SK-N-SH (cell line): ENCODE data around the gene KMT5C.

Experiments used
- SIN3A ChIP-seq: IDR thresholded peaks from 2 replicates; pipeline ENCODE4 v1.6.1; 2012; ENCODE audit warnings: low read depth, mild to moderate bottlenecking, low read length, moderate library complexity, borderline replicate concordance
- SMC3 ChIP-seq: IDR thresholded peaks from 2 replicates; pipeline ENCODE4 v1.6.1; 2012; ENCODE audit warnings: low read depth, low read length, improper control_type of control experiment
- TF ChIP-seq, protein P1 (sequence below): fragments of 200-600 bp; sonication (generic); IDR thresholded peaks from 2 replicates; pipeline ENCODE4 v1.6.1; 2017; ENCODE audit warnings: antibody characterized with exemption, mild to moderate bottlenecking, moderate library complexity
- TF ChIP-seq, protein P2 (sequence below): IDR thresholded peaks from 2 replicates; pipeline ENCODE4 v1.4.0; 2012; ENCODE audit warnings: low read depth

DNA sequence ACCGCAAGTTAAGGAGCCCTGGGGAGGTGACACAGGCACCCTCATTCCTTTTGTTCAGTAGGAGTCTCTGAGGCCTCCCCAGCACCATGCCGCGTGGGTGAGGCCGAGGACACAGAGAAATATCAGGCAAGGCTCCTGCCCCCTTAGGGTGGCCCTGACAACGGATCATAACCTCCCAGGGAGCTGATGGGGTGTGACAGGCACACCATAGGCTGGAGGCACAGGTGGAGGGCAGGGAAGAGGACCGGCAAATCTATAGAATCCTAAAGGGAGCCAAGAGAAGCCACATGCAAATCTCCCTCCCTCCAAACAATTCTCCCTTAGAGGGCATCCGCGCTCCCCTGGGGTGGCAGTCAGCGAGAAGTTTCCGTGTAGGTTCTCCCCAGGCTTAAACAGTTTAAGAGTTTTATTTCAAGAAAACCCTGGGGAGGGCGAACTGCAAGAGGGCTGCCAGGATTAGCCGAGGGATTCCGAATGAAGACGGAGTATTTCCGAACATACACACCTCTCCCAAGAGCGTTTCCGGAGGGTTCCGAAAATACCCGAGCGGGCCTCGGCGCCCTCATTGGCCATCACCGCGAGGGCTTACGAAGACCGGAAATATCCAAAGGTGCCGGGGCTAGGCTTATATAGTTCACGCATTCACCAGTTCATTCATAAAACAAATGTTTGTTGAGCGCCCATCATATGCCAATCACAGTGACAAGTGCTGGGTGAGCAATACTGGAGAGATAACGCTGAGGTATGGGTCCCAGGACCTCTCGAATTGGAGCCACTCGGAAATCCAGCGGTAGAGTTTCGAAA lies 45.4 kb downstream of the KMT5C start:
- TF ChIP-seq, protein P1, sequence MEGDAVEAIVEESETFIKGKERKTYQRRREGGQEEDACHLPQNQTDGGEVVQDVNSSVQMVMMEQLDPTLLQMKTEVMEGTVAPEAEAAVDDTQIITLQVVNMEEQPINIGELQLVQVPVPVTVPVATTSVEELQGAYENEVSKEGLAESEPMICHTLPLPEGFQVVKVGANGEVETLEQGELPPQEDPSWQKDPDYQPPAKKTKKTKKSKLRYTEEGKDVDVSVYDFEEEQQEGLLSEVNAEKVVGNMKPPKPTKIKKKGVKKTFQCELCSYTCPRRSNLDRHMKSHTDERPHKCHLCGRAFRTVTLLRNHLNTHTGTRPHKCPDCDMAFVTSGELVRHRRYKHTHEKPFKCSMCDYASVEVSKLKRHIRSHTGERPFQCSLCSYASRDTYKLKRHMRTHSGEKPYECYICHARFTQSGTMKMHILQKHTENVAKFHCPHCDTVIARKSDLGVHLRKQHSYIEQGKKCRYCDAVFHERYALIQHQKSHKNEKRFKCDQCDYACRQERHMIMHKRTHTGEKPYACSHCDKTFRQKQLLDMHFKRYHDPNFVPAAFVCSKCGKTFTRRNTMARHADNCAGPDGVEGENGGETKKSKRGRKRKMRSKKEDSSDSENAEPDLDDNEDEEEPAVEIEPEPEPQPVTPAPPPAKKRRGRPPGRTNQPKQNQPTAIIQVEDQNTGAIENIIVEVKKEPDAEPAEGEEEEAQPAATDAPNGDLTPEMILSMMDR = no peak
- TF ChIP-seq SIN3A = no peak
- TF ChIP-seq, protein P2, sequence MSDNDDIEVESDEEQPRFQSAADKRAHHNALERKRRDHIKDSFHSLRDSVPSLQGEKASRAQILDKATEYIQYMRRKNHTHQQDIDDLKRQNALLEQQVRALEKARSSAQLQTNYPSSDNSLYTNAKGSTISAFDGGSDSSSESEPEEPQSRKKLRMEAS = no peak
- no peak for TF ChIP-seq SMC3
